Left forelimb (tissue), 1 donor: Measurements from ENCODE around the gene SLC15A2.

Source experiments
- DNase-seq: peaks from one replicate; pipeline ENCODE4 v3.0.0-alpha.2; 2018; ENCODE audit warnings: low spot score

The SLC15A2 gene

GRCh38 chr3:121981473-121981872 is 87.3 kb downstream of the SLC15A2 start:
- no peak for DNase-seq

GRCh38 chr3:121985846-121986245 is 91.6 kb downstream of the SLC15A2 start:
- no peak for DNase-seq

GRCh38 chr3:121988146-121988545 is 93.9 kb downstream of the SLC15A2 start:
- DNase-seq, result no peak

- DNase-seq, result no peak
Measured at GRCh38 chr3:121989943-121990342, 95.7 kb downstream of the SLC15A2 start.

- DNase-seq, result no peak
Measured at GRCh38 chr3:121992601-121993560, 98.7 kb downstream of the SLC15A2 start.
